Central memory CD8-positive, alpha-beta T cell (primary cell): Measurements from ENCODE around the gene ELAVL3.
"Not testable (repeated sequence)": the region's sequence is repeated elsewhere in the genome, so short reads cannot be mapped to it uniquely, and the experiment has no call there.

Source experiments
- ATAC-seq: fragments of 150-1000 bp; cut with Tn5 transposase; replicated peaks from 2 replicates; pipeline ENCODE4 v1.10.0; 2022; ENCODE audit warnings: mild to moderate bottlenecking, moderate FRiP score, moderate number of reproducible peaks; ENCODE audit not compliant: poor library complexity, severe bottlenecking; ENCODE audit errors: extremely low read depth
- DNase-seq, 2 donors: peaks; one replicate each; pipeline ENCODE4 v3.0.0; 2021; ENCODE audit warnings: low spot score in 2 of 2
- H3K27ac Mint-ChIP-seq: one replicate; pipeline ENCODE4 v1.8.0; 2022; ENCODE audit warnings: low read depth, mild to moderate bottlenecking, moderate library complexity, mixed read lengths
- H3K27me3 Mint-ChIP-seq: one replicate; pipeline ENCODE4 v1.8.0; 2022; ENCODE audit warnings: mixed read lengths
- H3K36me3 Mint-ChIP-seq: one replicate; pipeline ENCODE4 v1.8.0; 2022; ENCODE audit warnings: mild to moderate bottlenecking, moderate library complexity, mixed read lengths; ENCODE audit not compliant: insufficient read depth
- H3K4me1 Mint-ChIP-seq: one replicate; pipeline ENCODE4 v1.8.0; 2022; ENCODE audit warnings: mixed read lengths
- H3K4me3 Mint-ChIP-seq: one replicate; pipeline ENCODE4 v1.8.0; 2022; ENCODE audit warnings: mild to moderate bottlenecking, moderate library complexity, mixed read lengths
- H3K9me3 Mint-ChIP-seq: one replicate; pipeline ENCODE4 v1.8.0; 2022; ENCODE audit warnings: mixed read lengths

ELAVL3 gene

DNA sequence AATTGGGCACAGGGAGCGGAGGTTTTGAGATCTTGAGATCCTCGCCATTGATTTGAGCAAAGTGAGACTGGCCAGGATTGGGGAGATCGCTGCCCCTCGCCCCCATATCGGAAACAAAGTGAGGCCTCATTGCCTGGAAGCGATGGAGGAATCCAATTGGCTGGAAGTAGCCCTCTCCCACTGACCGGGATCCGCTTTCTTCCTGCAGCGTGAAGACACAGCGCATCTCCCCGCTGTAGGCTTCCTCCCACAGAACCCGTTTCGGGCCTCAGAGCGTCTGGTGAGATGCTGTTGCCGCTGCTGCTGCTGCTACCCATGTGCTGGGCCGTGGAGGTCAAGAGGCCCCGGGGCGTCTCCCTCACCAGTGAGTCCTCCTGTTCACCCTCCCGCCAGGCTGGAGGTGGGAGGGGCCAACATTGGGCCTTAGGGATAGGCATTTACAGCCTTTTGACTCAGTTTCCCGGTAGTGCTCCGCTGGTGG is 45.0 kb downstream of the ELAVL3 start:
- no peak for ATAC-seq
- Mint-ChIP-seq H3K36me3 (peaks cover 42% of the 10 kb centered on the region), H3K27ac (peak overlapping the region; percentile 93), H3K27me3 (no peaks in the 10 kb centered on the region), H3K4me1 (peaks cover 21% of the 10 kb centered on the region), H3K9me3 (no peaks in the 10 kb centered on the region), H3K4me3 (peak overlapping the region; percentile 98)
- no peak for DNase-seq

DNA sequence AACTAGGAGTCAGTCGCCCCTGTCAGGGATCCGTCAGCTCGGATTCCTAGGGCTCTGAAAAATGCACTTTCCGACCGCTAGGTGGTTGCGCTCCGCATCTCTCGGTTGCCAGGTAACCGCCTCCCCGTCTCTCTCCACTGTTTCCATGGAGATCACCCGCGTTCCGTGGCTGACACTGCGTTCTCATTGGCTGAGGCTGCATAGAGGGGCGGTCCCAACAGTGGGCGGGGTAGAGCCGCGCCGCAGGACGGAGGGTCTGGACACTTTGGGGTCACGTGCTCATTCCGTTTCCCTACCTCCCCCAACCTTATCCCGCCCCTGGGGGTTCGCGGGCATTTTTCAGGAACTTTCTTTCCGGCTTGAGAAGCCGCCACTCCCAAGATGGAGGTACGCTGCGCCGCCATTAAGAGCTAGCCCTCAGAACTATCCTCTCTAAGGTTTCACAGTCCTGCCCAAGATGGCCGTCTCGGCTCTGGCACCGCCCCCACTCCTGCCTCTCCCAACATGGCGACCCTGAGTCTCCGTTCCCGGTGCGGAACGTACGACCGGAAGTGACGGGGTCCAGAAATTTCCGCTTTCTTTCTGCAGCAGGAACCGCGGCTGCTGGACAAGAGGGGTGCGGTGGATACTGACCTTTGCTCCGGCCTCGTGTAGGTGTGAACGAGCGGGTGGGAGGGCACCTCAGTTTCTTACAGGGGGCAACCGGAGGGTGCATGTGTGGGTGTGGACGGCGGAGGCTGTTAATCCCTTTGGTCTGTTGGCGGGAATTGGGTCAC is 45.6 kb downstream of the ELAVL3 start, which contains the start of the genes ODAD3 and PRKCSH:
TSS of gene ODAD3 (minus strand) at position 65 of the 776 bp plus-strand sequence. CDS start 105 bp downstream, outside the sequence.
TSS of gene PRKCSH (plus strand) at position 579 of the 776 bp plus-strand sequence. CDS start 483 bp downstream, outside the sequence.
- peak; percentile 97 for ATAC-seq
- peak; percentile 95 to 99 for DNase-seq
- H3K4me3 Mint-ChIP-seq: peak within 1 kb of the TSS; percentile 98
- peak within 1 kb of the TSS; percentile 93 for H3K27ac Mint-ChIP-seq
- H3K9me3 Mint-ChIP-seq: no peaks in the 10 kb centered on the region
- no peaks in the 10 kb centered on the region for H3K27me3 Mint-ChIP-seq
- peaks cover 37% of the 10 kb centered on the region for H3K36me3 Mint-ChIP-seq
- H3K4me1 Mint-ChIP-seq: peaks cover 19% of the 10 kb centered on the region

GRCh38 chr19:11434703-11435056 is 46.2 kb downstream of the ELAVL3 start:
- DNase-seq (no peak), ATAC-seq (peak; percentile 1)
- Mint-ChIP-seq H3K27ac (peak overlapping the region; percentile 93), H3K4me3 (peak overlapping the region; percentile 98), H3K27me3 (no peaks in the 10 kb centered on the region), H3K4me1 (peaks cover 19% of the 10 kb centered on the region), H3K36me3 (peaks cover 33% of the 10 kb centered on the region), H3K9me3 (no peaks in the 10 kb centered on the region)

DNA sequence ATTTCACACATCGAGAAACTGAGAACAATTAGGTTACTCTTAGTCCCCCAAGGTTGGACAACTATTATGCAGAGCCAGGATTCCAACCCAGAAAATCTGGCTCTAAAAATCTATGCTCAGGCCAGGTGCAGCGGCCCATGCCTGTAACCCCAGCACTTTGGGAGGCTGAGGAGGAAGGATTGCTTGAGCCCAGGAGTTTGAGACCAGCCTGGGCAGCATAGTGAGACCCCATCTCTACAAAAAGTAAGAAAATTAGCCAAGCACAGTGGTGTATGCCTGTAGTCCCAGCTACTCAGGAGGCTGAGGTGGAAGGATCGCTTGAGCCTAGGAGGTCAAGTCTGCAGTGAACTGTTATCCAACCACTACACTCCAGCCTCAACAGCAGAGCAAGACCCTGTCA is 47.3 kb downstream of the ELAVL3 start:
- H3K4me3 Mint-ChIP-seq: not testable (repeated sequence)

GRCh38 chr19:11426656-11427055 is 54.2 kb downstream of the ELAVL3 start:
- no peaks in the 10 kb centered on the region for H3K9me3 Mint-ChIP-seq
- peaks cover 2% of the 10 kb centered on the region for H3K36me3 Mint-ChIP-seq
- H3K4me1 Mint-ChIP-seq: peaks cover 19% of the 10 kb centered on the region
- H3K4me3 Mint-ChIP-seq: no peak overlapping the region
- no peak overlapping the region for H3K27ac Mint-ChIP-seq
- ATAC-seq: no peak
- no peak for DNase-seq
- peaks cover 26% of the 10 kb centered on the region for H3K27me3 Mint-ChIP-seq

More for the DNA sequence above, 47.3 kb downstream of the ELAVL3 start:
- ATAC-seq, H3K9me3 Mint-ChIP-seq, H3K27me3 Mint-ChIP-seq, DNase-seq, H3K27ac Mint-ChIP-seq: not testable (repeated sequence)
- Mint-ChIP-seq H3K4me1 (peaks cover 19% of the 10 kb centered on the region), H3K36me3 (peaks cover 29% of the 10 kb centered on the region)

GRCh38 chr19:11425719-11426457 is 55.0 kb downstream of the ELAVL3 start:
- DNase-seq (no peak), ATAC-seq (no peak)
- peaks cover 2% of the 10 kb centered on the region for H3K36me3 Mint-ChIP-seq
- H3K27me3 Mint-ChIP-seq: peaks cover 33% of the 10 kb centered on the region
- no peaks in the 10 kb centered on the region for H3K9me3 Mint-ChIP-seq
- no peak overlapping the region for H3K4me3 Mint-ChIP-seq
- H3K27ac Mint-ChIP-seq: no peak overlapping the region
- peaks cover 27% of the 10 kb centered on the region for H3K4me1 Mint-ChIP-seq

- Mint-ChIP-seq H3K4me1 (peaks cover 35% of the 10 kb centered on the region), H3K36me3 (peaks cover 2% of the 10 kb centered on the region), H3K4me3 (no peak overlapping the region), H3K27ac (no peak overlapping the region), H3K9me3 (no peaks in the 10 kb centered on the region), H3K27me3 (peaks cover 54% of the 10 kb centered on the region)
- DNase-seq (no peak), ATAC-seq (no peak)
Observed at GRCh38 chr19:11423791-11424181, 57.1 kb downstream of the ELAVL3 start.

GRCh38 chr19:11423164-11423790 is 57.6 kb downstream of the ELAVL3 start:
- no peaks in the 10 kb centered on the region for H3K36me3 Mint-ChIP-seq
- H3K4me3 Mint-ChIP-seq: peak overlapping the region; percentile 75
- peaks cover 59% of the 10 kb centered on the region for H3K27me3 Mint-ChIP-seq
- H3K9me3 Mint-ChIP-seq: no peaks in the 10 kb centered on the region
- no peak for ATAC-seq
- no peak for DNase-seq
- H3K27ac Mint-ChIP-seq: no peak overlapping the region
- H3K4me1 Mint-ChIP-seq: peaks cover 35% of the 10 kb centered on the region

DNA sequence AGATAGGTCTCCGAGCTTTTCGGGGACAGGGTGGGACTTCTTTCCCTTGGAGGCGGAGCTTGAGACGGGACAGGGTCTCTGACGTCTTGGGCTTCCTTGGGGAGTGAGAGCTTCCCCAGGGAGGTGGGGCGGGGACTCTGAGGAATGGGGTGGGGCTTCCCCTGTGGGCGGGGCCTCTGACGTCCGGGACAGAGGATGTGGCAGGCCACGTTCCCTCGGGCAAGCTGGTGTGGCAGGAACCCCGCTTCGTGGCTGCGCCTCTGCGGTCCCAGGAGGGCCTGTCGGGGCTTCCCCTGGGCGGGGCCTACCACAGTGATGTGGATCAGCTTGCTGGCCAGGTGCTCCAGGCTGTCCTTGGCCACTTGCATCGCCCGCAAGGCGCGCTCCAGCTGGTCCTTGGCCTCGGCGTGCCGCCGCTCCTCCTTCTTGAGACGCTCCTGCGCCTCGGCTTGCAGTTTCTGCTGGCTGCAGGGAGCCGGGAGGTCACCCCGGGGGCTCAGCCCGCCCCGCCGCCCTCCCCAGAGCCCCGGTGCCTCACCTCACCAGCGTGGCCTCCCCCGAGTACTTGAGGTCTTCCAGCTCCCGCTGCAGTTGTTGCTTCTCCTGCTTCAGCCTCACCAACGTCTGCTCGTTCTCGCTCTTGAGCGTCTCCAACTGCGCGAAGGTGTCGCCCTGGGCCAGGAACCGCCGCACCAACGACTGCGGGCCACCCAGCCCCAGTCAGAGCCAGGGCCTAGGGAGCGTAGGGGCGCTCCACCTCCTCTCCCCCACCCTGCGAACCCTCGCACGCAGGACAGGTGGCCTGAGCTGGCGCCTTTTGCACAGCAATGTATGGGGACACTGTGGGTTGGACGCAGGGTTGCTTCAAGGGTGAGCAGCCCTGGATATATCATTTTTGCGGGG is 58.4 kb downstream of the ELAVL3 start:
- H3K4me1 Mint-ChIP-seq: peaks cover 35% of the 10 kb centered on the region
- H3K36me3 Mint-ChIP-seq: no peaks in the 10 kb centered on the region
- peaks cover 68% of the 10 kb centered on the region for H3K27me3 Mint-ChIP-seq
- ATAC-seq (peak; percentile 63), DNase-seq (peak; percentile 43 to 48)
- H3K27ac Mint-ChIP-seq: no peak overlapping the region
- no peaks in the 10 kb centered on the region for H3K9me3 Mint-ChIP-seq
- peak overlapping the region; percentile 75 for H3K4me3 Mint-ChIP-seq

DNA sequence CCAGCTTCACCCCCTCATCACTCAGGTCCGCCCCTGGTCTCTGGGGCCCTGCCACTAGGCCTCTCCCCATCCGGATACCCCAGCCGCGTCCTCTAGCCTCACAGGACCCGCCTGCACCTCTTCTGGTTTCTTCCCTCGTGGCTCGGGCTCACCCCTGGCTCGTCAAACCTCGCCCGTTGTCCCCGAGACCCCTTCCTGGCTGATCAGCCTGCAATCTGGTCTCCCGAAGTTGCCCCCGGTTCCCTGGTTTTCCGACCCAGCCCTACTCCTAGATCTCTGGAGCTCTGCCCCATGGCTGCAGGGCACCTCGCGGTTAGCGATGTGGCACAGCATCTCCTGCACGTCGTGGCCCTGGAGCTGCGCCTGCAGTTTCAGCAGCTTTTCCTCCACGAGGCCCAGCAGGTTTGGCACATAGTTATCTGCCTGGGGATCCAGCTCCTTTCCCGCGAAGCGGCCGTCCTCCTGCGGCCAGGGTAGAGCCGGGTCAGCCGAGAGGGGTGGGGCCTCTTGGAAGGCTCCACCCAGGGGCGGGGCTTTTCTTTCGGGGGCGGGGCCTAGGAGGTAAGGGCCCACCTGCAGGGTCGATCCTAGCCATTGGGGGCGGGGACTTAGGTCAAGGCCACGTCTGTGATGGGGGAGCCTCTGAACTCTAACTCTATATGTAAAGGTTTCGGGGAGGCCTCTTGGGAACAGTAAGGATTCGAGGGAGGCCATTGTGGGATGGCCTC is 59.3 kb downstream of the ELAVL3 start:
- Mint-ChIP-seq H3K4me1 (peaks cover 35% of the 10 kb centered on the region), H3K4me3 (peak overlapping the region; percentile 75), H3K36me3 (no peaks in the 10 kb centered on the region), H3K9me3 (no peaks in the 10 kb centered on the region), H3K27ac (no peak overlapping the region), H3K27me3 (peaks cover 76% of the 10 kb centered on the region)
- DNase-seq (peak in 1 of 2 donors; percentile 20), ATAC-seq (peak; percentile 37)
